Activated T-cell treated with anti-CD3 and anti-CD28 coated beads for 24 hours (primary cell): Measurements from ENCODE around the gene IFT43.
"Not testable (repeated sequence)": the region's sequence is repeated elsewhere in the genome, so short reads cannot be mapped to it uniquely, and the experiment has no call there.

Experiments used
- DNase-seq: peaks from one replicate; pipeline ENCODE4 v3.0.0-alpha.2; 2020; ENCODE audit warnings: low read depth

Gene IFT43

DNA sequence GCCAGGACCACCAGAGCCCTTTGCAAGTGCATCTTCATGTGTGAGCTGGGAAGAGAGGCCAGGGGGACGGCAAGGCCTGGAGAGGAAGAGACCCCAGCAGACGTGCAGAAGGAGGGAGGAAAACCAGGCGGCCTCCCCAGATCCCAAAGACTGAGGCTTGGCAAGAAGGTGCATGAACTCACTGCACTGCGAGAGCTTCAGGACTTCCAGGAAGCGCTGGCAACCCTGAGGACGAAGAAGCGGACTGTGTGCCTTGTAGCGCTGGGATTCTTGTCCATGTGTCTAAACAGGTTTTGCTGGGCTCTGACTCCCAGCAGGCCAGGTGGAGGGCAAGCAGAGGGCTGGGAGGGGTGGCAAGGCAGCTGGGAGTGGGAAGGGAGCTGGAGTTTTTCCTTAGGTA is 4.7 kb upstream of the IFT43 start:
- no peak for DNase-seq

DNA sequence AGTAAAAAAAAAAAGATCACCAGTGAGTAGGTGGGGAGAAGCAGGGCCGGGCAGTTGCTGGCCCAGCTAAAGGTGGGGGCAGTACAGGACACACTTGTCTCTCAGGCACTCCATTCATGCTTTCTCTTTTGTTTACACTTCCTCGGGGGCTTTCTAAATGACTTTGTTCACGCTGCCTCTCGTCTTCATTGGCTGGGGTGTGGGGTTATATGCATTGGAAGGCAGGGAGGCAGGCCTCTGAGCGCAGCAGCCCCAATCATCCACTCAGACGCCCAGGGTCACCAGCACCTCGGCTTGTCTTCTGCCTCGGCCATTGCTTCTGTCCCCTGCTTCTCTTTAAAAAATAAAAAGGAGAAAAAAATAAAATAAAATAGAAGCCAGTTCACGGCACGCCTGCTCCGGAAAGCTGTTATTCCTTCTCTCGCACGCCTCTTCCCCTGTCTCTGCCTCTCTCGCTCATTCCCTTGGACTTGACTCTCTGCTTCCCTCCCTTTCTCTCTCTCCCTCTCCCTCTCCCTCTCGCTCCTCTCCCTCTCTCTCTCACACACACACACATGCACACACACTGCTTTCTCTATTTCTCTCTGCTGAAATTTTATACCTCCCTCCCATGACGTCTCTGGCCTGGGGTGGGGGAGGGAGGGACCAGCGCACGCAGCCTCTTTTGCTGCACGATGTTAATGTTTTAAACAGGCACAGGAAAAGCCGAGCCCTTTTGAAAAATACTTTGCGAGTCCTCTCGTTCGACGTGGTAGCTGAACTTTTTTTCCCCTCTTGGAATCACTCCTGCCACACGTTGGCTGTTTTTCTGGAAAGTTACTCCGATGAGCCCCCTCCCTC is 3.9 kb upstream of the IFT43 start, which contains the start of gene TGFB3:
Gene TGFB3, minus strand, starts transcription at position 570 of the 840 bp plus-strand sequence. CDS start 1,102 bp downstream, outside the sequence.
- DNase-seq, result peak; percentile 40

DNA sequence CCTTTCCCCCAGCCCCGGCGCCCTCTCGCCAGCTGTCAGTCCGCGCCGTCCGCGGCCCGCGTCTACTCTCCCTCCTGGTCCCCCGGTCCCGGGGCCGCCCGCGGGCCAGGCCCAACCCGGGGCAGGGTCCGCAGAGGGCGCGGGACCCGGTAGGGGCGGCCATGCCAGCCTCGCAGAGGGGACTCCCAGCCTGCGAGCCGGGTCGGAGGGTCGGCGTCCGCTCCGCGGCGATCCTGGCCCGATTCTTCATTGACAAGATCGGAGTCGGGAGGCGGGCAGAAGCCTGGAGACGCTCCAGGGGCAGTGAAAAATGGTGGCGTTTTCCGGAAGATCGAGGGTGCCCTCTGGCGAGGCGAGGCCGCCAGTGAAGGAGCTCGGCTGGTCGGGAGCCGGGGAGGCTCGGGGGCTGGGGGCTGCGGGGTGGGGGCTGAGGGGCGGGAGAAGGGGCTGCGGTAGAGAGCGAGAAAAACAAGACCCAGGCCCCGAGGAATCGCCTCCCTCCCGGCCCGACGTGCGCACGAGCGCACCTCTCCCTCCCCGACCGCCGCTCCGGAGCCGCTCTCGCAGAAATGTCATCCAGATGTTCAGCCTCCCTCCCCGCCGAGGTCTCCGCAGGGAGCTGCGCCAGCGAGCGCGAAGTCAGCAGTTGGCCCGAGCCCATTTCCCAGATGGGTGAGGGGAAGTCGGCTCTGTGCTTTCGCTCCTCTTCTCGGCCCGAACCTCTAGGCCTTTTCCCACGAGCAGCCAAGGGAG is 3.1 kb upstream of the IFT43 start:
- DNase-seq, result peak; percentile 68

DNA sequence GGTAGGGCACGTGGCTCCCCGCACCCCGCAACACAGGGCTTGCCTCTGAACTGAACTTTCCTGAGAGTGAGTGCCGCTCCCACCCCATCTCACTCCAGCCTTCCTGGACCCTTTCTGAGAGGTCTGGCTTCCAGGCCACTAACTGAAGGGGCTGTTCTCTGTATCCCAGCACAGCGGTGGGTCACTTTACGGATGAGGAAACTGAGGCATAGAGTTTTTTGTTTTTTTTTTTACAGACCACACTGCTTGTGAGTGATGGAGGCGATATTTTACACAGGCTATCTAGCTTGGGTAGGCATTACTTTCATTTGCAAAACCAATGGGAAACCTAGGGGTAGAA is 2.6 kb upstream of the IFT43 start:
- no peak for DNase-seq

DNA sequence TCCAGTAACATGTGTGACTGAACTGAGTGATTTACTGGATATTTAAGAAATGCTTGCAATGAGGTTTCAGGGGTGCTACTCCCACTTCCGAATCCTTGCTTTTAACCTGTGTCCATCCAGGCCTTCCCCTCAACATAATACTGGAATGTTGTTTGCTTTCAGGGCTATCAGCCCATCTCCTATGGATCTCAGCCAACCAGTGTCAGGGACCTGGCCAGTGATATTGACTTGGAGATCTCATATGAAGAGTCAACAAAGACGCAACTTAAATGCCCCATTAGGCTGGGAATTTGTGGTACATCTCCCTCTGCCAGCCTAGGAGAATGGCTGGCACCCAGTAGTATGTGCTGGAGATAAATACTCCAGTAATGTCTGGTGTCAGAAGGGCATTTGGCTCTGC is 889 bp upstream of the IFT43 start:
- no peak for DNase-seq

DNA sequence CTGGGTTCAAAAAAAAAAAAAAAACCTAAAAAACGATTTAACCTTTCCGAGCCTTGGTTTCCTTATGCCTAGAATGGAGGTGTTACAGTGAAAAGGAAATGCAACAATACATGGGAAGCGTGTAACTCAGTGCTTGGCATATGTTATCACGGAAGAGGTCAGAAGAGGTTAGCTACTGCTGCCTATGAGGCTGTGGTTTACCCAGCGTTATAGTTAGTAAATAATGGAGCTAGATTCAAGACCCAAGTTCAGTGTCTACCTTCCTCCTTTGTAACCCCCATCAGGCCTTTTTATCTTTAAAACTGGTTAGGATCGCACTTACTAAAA is 839 bp downstream of the IFT43 start:
- no peak for DNase-seq

DNA sequence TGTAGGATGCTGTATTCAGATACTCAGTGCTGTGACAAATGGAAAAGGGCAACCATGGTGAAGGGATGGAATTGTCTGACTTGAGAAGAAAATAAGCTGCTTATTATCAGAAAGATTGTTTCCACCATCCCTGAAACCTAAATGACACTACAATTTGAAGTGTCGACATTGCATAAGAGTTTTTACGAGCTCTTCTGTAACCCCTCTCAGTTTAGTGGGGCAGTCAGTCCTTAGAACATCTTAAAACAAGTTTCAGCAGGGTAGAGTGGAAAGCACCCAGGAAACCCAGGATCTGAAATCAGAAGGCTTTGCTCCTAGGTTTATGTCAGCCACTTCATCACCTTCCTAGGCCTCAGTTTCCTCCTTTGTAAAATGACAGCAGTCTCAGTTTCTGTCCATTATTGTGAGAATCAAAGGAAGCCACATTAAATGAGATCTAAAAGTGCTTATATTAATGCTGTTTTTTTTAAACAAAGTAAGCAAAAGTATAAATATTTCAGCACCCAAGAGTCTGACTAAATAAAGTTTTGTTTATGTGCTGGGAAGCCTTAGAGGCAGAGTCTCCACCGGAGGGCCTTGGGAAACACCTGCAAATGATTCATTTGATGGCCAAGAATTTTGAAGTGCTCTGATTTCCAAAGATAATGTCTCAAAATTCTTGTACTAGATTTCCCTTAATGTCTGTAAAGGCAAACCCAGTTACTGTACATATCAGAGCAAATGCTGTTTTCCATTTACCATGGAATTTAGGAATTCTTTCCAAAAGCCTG is 1.8 kb downstream of the IFT43 start:
- DNase-seq, result no peak

DNA sequence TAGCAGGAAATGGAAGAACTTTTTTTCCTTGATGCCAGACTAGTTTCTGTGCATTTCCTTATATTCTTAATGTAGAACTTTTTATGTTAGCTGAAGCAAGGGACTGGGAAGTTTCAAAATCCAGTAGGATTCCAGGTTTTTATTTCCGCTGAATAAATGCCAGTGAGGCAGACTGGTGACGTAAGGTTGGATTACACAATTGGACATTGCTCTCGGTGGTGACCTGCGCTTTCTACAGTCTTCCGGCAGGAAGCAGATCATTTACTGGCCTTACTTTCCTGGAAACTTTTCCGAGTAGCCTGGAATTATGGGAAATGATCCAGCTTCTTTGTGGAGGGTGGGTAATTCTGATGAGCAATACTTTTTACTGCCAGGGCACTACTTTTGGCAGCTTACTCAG is 3.6 kb downstream of the IFT43 start:
- DNase-seq, result no peak

DNA sequence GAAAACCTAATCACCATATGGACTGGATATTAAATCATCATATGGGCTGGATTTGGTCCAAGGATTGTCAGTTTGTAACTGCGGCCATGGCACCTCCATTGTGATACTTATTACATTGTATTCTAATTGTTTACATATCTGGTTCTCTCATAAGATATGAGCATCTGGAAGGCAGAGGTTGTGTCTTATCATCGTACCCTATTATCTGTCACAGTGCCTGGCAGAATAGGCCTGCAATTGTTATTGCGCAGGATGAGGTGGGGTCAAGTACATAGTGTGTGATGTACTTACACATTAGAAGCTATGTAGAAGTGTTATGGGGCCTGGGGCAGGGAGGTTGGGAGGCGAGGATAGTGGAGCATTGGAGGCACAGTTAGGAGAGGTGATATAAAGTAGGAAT is 4.7 kb downstream of the IFT43 start:
- DNase-seq, result no peak

DNA sequence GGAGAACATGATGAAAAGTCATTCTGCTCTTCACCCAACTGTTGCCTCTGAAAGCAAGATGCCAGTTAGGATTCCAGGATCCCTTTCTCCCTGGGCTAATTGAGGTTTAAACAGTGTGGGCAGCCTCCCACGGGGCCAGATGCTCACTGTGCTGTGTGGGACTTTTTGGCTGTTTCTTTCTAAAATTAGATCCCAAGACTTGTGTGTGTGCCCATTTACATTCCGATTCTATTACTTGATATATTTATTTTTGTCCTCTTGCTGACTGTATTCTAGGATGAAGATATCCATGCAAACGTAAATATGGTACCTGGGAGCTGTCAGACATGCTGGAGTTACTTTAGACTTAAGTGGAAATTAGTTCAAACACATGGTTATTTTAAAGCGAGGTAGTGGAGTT is 6.2 kb downstream of the IFT43 start:
- no peak for DNase-seq

DNA sequence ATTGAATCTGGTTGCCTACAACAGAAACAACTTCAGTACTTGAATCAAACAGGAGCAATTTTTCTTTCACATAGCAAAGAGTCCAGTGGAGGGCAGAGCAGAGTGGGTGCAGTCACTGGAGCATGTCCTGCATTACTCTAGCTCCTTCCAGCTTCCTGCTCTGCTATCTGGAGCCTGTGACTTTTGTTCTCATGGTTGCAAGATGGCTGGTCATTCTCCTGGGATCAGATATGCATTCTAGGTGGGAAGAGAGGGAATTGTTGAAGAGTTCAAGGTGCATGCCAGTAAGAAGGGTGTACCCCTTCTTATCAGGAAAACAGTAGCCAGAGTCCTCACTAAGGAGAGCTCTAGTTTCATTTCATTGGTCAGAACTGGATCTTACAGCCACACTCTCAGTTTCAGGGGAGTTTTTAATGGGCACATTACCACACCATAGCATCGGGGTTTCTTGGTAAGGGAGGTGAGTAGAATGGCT is 8.0 kb downstream of the IFT43 start:
- no peak for DNase-seq

DNA sequence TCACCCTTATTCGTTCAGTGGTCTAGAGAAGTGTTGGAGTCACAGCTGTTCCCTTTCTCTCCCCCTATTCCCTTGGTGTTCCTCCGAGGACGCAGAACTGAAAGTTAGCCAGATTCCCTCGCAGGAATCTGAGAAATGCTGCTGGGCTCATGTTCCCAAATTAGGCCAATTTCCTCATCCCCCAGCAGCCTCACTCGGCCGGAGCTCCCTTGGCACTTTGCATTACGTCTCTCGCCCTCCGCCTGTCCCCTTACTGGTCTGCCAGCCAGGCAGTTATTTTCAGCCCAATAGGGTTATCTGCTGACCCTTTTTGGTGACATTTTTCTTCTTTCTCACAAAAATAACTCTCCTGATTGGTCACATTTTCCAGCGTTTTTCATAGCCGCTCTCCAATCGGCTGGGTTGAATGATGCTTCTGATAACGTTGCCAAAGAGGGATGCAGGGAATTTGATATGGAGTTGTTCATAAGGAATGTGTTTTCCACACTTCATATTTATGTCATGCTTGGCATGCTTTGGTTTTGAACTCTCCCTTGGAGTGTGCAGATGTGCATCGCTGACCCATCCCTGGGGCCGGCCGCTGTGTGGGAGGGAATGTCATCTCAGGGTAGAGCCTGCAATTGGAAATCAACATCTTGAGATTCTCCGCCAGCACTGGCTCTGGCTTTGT is 9.9 kb downstream of the IFT43 start:
- no peak for DNase-seq

DNA sequence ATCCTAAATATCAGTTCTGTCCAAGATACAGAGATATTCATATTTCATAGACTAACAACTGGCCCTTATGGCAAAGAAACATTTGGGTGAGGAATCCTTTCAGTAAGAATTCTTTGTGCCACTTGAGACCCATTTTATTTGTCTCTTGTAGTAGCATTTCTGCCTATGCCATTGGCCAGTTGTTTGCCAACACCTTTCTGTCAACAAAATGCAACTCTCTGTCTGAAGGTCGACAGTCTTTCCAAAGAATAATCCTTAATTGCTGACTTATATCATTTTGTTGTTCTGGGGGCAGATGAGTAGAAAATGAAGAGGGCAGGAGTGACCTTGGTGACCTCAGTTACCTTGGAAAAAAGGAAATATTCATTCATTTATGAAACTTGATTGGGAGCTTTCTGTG is 10.9 kb downstream of the IFT43 start:
- no peak for DNase-seq

DNA sequence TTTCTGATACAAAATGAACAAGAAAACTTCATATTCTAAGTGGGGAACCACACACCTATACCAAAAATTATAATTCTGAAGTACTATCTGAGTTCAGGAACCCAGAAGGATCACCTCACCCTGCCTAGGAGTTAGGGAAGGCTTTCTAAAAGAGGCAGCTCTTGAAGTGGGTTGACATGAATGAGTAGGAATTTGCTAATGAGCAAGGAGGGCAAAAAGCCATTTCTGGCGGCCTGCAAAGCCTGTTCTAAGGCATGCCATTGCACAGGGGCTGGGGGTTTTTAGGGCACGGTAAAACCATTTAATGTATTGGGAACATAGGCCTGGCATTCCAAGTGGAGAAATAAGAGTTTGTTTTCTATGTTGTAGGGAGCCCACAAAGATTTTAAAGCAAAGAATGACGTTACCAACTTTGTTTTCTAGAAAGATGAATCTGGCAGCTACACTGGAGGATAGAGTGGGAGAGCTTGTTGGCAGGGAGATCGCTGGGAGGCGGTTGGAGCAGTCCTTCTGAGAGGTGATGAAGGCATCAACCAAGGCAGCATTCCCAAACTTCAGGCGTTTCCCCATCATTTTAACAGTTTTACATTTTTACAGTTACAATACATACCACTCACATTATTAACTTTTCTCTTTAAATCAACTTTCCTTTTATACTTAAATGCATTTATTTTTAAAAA is 14.1 kb downstream of the IFT43 start:
- DNase-seq, result no peak

DNA sequence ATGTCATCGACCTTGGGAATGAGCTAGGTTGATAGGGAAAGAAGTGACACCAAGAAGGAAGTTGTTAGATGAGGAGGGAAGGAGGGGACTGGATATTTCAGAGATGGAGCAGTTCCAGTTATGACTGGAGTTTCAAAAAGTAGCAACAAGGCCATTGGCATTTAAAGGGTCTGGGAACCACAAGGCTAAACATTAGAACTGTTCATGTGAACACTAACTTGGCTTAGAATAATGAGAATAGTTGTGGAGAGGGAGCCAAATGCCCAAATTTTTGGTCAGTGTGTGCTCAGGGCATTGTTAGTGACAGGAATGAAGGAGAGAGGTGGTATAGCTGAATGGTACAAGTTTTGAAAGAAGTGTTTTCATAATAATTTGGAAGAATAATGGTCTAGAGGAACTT is 16.8 kb downstream of the IFT43 start:
- DNase-seq, result no peak

DNA sequence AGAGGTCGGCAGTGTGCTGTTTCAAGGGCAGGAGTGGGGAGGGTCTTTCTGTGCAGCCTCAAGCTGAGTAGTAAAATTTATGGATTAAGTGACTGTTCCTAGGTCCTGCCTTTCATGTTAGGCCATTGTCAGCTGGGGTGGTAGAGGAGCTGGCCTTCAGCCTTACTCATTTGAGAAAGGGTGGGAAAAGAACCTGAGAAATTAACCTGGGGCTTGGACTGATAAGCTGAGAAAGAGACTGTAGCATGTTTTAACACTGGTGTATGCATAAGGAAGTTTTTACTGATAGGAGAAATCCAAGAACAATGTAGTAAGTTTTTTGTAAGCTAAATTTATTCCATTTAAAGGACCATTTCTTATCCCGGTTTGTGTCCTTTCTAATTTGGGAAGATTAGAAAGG is 20.7 kb downstream of the IFT43 start:
- DNase-seq, result no peak

DNA sequence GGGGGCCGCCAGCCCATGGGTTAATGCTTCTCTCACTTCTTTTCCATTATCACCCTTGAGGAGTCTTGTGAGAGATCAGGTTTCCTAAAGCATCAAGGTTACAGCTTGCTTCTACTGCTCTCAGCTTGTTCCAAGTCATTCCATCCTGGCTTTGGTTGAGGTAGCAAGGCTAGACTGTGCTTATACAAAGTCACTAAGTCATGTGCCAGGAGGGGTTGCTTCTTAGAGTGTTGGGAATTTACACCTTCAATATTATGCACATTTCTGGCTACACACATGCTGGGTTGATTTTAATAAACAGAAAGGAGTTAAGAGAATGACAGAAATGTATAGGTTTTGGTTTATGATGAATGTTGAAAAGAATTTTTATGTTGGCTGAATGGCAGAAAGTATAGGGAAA is 21.8 kb downstream of the IFT43 start:
- no peak for DNase-seq

DNA sequence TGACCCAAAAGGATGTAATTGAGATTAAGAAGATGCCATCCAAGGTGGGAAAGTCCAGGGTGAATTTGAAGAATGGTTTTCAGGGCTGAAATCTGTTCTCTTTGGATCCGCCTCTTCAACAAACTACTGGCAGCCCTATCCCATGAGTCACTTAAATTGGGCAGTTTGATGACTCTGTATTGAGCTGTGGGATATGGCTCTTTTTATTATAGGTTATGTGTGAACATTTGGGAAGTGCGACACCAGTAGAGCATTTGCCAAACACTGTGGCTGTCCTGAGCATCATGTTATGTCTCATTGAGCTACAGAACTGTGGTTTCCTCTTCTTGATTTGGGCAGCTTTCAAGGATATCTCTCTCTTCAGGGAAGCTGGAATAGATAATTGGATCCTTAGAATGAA is 22.3 kb downstream of the IFT43 start:
- DNase-seq, result no peak

DNA sequence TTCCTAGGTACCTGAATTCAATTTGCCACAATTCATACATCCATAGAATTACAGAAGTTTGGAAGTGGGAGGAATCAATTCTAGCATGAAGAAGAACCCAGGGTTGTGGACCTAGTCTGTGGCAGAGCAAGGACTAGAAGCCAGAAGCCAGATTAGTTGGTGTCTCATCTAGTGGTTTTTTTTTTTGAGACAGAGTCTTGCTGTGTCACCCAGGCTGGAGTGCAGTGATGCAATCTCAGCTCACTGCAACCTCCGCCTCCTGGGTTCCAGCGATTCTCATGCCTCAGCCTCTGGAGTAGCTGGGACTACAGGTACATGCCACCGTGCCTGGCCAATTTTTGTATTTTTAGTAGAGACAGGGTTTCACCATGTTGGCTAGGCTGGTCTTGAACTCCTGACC is 24.1 kb downstream of the IFT43 start:
- DNase-seq, result not testable (repeated sequence)

DNA sequence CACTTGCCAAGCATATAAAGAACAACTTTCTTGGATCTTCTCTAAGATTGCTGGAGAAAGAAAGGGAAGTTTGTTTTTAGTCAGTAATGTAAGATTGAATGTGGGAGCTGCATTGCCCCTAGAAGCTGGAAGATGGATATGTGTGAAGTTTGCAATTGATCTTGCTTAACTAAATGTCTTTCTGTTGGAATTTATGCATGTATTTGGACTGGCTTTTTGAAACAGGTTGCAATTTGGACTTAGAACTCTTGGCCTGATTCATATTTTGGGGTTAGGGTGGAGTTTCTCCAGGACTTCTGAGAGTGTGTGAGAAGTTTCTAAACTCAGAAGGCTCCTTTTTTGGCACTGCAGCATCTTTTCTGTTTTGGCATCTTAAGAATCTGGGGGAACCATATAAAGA is 26.4 kb downstream of the IFT43 start:
- DNase-seq, result no peak

DNA sequence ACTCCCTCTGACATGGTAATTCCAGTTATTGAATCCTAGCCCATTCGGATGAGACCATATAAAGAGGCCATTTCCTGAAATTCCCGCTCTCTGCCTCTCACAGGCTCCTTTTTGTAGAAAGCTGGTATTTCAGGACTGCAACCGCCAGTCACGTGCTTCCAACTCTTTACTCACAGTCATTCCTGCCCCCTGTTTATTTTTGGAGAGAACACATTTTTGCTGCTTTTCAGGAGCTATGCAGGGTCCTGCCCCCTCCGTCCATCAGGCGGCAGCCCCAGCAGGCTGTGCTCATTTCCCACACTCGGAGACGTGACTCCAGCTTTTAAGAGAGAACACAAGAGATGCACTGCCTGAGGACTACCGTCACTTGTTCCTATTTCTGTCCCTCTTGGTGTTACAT is 26.8 kb downstream of the IFT43 start:
- no peak for DNase-seq

DNA sequence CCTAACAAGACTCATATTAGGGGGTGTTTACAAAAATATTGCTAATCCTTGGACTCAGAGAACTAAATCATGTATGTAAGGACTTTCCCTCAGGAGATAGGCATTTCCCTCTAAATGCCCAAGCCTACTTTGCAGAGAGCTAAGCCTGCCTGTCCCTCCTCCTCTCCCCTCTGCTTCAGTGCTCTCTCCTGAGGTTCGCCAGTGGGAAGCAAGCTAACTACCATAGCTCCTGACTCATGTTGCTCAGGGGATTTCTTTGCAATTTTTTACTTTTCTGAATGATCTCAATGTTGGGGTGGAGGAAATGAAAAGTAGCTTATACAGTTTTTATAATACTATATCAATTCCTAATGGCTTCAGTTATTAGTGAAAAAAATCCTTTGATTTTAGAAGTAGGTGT is 29.6 kb downstream of the IFT43 start:
- DNase-seq, result no peak
